K562 (cell line): ENCODE results near the gene ARHGEF25. TPM values are rescaled to one million over a fixed set of nuclear protein-coding genes. Genes with fewer than 3 reads are reported as not detected.

Experiments
- ARID1B ChIP-seq: fragments of 450-650 bp; IDR thresholded peaks from 2 replicates; pipeline ENCODE4 v1.6.1; 2016; ENCODE audit warnings: antibody characterized with exemption, mild to moderate bottlenecking, inconsistent platforms
- ASH1L ChIP-seq: fragments of 450-650 bp; IDR thresholded peaks from 2 replicates; pipeline ENCODE4 v1.6.1; 2018; ENCODE audit warnings: borderline replicate concordance, mild to moderate bottlenecking, low read depth; ENCODE audit not compliant: partially characterized antibody
- E2F3 ChIP-seq: fragments of 250-450 bp; sonication (Bioruptor Pico); IDR thresholded peaks from 2 replicates; pipeline ENCODE4 v1.4.0; 2020; ENCODE audit warnings: mild to moderate bottlenecking
- KLF1 ChIP-seq: fragments of 450-650 bp; IDR thresholded peaks from 2 replicates; pipeline ENCODE4 v1.6.1; 2016; ENCODE audit warnings: missing genetic modification characterization, missing compliant biosample characterization
- KLF13 ChIP-seq: fragments of 450-650 bp; IDR thresholded peaks from 2 replicates; pipeline ENCODE4 v1.6.1; 2016; ENCODE audit warnings: missing genetic modification characterization, low read depth, mild to moderate bottlenecking, missing compliant biosample characterization, moderate library complexity, borderline replicate concordance
- LARP7 ChIP-seq: fragments of 450-650 bp; IDR thresholded peaks from 2 replicates; pipeline ENCODE4 v1.6.1; 2016
- NFATC3 ChIP-seq: fragments of 450-650 bp; IDR thresholded peaks from 2 replicates; pipeline ENCODE4 v1.6.1; 2017; ENCODE audit warnings: mild to moderate bottlenecking
- SUPT5H ChIP-seq: fragments of 450-650 bp; IDR thresholded peaks from 2 replicates; pipeline ENCODE4 v1.6.1; 2016
- ZNF140 ChIP-seq: fragments of 250-450 bp; sonication (Bioruptor Pico); IDR thresholded peaks from 2 replicates; pipeline ENCODE4 v1.8.0; 2021; ENCODE audit warnings: moderate library complexity, mild to moderate bottlenecking, inconsistent platforms
- polyA plus RNA-seq, 8 experiments: library from polyadenylated mRNA; depleted of rRNA in 4 of 8; stranded (reverse) in 5 of 8; unstranded in 3 of 8; fragments of >200 nt; fragmentation: Nextera tagmentation in 2 of 8; fragmentation: Illumina TruSeq in 1 of 8; extraction: Ambion mirVana in 2 of 8; extraction: Trizol in 1 of 8; gene quantifications; 2 replicates each; pipeline versions ENCODE4 v1.2.1 to v1.2.3, GENCODE V29; 2011 to 2014; ENCODE audit warnings: inconsistent platforms in 1 of 8, missing spikeins in 1 of 8
- total RNA-seq, 7 experiments: library from RNA; depleted of rRNA in 6 of 7; stranded (reverse); fragments of >200 nt in 6 of 7; fragmentation: Illumina TruSeq in 2 of 7; extraction: Trizol in 2 of 7; gene quantifications; 2 replicates each; pipeline versions ENCODE4 v1.2.1 to v1.2.3, GENCODE V29; 2011 to 2021; ENCODE audit warnings: low replicate concordance in 1 of 7
- TF ChIP-seq, protein P1 (sequence below): sonication (generic); formaldehyde crosslinking; IDR thresholded peaks from 2 replicates; pipeline ENCODE4 v1.8.0; 2023; ENCODE audit warnings: mild to moderate bottlenecking, missing genetic modification reagents
- TF ChIP-seq, protein P2 (sequence below): sonication (generic); formaldehyde crosslinking; IDR thresholded peaks from 2 replicates; pipeline ENCODE4 v1.9.0; 2022; ENCODE audit warnings: mild to moderate bottlenecking, missing genetic modification reagents
- TF ChIP-seq, protein P3 (sequence below): fragments of 250-450 bp; sonication (Bioruptor Pico); IDR thresholded peaks from 2 replicates; pipeline ENCODE4 v1.5.0; 2020; ENCODE audit warnings: mild to moderate bottlenecking, borderline replicate concordance
- TF ChIP-seq, protein P4 (sequence below): fragments of 450-650 bp; IDR thresholded peaks from 2 replicates; pipeline ENCODE4 v1.6.1; 2016; ENCODE audit warnings: mild to moderate bottlenecking, moderate library complexity

Gene ARHGEF25
- total and polyA plus RNA-seq, 9 of the 15 experiments (the other 6 are each of a cell fraction or from before 2014, with no cell fraction given) = 0.13 to 17.3 (median 11.6) TPM

DNA sequence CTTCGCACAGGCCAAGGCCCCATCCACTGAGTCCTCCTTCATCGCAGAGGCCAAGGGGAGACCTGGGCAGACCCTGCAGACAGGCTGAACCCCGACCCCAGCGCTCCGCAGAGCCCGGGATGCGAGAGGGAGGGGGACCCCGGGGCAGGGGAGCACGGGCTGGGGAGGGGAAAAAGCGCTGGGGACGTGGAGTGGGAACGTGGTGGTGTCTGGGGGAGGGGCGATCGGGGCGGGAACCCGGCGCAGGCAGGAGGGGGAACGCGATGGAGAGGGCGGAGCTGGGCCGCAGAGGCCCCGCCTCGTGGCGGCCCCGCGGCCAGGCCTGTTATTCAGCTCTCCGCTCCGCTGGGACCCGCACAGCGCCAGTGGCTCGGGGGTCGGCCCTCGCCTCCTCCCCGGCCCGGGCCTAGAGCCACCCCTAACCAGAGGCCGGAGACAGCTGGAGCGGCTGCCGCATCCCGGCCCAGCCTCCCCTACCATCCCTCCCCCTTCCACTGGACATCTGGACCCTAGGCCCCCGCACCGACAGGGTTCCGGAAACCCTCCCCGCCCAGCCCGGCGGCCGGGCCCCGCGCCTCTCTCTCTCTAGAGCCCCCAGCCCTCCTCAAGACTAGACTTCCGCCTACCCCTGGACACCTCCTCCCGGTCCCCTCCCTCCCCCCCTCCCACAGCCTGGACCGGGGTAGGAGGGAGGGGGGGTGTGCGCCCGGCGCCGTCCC is at the start of gene ARHGEF25 (continued):
- TF ChIP-seq ARID1B (peak; percentile 10; the same call in 1 of the 2 replicates), SUPT5H (peak; percentile 78), KLF1 (tag) (no peak), E2F3 (CRISPR knock-in tag) (no peak), ZNF140 (no peak), ASH1L (no peak), NFATC3 (no peak), LARP7 (no peak), KLF13 (tag) (no peak)
- TF ChIP-seq, protein P1, sequence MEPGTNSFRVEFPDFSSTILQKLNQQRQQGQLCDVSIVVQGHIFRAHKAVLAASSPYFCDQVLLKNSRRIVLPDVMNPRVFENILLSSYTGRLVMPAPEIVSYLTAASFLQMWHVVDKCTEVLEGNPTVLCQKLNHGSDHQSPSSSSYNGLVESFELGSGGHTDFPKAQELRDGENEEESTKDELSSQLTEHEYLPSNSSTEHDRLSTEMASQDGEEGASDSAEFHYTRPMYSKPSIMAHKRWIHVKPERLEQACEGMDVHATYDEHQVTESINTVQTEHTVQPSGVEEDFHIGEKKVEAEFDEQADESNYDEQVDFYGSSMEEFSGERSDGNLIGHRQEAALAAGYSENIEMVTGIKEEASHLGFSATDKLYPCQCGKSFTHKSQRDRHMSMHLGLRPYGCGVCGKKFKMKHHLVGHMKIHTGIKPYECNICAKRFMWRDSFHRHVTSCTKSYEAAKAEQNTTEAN (CRISPR knock-in tag) = no peak
- TF ChIP-seq, protein P2, sequence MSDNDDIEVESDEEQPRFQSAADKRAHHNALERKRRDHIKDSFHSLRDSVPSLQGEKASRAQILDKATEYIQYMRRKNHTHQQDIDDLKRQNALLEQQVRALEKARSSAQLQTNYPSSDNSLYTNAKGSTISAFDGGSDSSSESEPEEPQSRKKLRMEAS (CRISPR knock-in tag) = 0 out of 2 replicates have a peak, but pooled peaks have one; percentile 34
- TF ChIP-seq, protein P3, sequence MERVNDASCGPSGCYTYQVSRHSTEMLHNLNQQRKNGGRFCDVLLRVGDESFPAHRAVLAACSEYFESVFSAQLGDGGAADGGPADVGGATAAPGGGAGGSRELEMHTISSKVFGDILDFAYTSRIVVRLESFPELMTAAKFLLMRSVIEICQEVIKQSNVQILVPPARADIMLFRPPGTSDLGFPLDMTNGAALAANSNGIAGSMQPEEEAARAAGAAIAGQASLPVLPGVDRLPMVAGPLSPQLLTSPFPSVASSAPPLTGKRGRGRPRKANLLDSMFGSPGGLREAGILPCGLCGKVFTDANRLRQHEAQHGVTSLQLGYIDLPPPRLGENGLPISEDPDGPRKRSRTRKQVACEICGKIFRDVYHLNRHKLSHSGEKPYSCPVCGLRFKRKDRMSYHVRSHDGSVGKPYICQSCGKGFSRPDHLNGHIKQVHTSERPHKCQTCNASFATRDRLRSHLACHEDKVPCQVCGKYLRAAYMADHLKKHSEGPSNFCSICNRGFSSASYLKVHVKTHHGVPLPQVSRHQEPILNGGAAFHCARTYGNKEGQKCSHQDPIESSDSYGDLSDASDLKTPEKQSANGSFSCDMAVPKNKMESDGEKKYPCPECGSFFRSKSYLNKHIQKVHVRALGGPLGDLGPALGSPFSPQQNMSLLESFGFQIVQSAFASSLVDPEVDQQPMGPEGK (CRISPR knock-in tag) = no peak
- TF ChIP-seq, protein P4, sequence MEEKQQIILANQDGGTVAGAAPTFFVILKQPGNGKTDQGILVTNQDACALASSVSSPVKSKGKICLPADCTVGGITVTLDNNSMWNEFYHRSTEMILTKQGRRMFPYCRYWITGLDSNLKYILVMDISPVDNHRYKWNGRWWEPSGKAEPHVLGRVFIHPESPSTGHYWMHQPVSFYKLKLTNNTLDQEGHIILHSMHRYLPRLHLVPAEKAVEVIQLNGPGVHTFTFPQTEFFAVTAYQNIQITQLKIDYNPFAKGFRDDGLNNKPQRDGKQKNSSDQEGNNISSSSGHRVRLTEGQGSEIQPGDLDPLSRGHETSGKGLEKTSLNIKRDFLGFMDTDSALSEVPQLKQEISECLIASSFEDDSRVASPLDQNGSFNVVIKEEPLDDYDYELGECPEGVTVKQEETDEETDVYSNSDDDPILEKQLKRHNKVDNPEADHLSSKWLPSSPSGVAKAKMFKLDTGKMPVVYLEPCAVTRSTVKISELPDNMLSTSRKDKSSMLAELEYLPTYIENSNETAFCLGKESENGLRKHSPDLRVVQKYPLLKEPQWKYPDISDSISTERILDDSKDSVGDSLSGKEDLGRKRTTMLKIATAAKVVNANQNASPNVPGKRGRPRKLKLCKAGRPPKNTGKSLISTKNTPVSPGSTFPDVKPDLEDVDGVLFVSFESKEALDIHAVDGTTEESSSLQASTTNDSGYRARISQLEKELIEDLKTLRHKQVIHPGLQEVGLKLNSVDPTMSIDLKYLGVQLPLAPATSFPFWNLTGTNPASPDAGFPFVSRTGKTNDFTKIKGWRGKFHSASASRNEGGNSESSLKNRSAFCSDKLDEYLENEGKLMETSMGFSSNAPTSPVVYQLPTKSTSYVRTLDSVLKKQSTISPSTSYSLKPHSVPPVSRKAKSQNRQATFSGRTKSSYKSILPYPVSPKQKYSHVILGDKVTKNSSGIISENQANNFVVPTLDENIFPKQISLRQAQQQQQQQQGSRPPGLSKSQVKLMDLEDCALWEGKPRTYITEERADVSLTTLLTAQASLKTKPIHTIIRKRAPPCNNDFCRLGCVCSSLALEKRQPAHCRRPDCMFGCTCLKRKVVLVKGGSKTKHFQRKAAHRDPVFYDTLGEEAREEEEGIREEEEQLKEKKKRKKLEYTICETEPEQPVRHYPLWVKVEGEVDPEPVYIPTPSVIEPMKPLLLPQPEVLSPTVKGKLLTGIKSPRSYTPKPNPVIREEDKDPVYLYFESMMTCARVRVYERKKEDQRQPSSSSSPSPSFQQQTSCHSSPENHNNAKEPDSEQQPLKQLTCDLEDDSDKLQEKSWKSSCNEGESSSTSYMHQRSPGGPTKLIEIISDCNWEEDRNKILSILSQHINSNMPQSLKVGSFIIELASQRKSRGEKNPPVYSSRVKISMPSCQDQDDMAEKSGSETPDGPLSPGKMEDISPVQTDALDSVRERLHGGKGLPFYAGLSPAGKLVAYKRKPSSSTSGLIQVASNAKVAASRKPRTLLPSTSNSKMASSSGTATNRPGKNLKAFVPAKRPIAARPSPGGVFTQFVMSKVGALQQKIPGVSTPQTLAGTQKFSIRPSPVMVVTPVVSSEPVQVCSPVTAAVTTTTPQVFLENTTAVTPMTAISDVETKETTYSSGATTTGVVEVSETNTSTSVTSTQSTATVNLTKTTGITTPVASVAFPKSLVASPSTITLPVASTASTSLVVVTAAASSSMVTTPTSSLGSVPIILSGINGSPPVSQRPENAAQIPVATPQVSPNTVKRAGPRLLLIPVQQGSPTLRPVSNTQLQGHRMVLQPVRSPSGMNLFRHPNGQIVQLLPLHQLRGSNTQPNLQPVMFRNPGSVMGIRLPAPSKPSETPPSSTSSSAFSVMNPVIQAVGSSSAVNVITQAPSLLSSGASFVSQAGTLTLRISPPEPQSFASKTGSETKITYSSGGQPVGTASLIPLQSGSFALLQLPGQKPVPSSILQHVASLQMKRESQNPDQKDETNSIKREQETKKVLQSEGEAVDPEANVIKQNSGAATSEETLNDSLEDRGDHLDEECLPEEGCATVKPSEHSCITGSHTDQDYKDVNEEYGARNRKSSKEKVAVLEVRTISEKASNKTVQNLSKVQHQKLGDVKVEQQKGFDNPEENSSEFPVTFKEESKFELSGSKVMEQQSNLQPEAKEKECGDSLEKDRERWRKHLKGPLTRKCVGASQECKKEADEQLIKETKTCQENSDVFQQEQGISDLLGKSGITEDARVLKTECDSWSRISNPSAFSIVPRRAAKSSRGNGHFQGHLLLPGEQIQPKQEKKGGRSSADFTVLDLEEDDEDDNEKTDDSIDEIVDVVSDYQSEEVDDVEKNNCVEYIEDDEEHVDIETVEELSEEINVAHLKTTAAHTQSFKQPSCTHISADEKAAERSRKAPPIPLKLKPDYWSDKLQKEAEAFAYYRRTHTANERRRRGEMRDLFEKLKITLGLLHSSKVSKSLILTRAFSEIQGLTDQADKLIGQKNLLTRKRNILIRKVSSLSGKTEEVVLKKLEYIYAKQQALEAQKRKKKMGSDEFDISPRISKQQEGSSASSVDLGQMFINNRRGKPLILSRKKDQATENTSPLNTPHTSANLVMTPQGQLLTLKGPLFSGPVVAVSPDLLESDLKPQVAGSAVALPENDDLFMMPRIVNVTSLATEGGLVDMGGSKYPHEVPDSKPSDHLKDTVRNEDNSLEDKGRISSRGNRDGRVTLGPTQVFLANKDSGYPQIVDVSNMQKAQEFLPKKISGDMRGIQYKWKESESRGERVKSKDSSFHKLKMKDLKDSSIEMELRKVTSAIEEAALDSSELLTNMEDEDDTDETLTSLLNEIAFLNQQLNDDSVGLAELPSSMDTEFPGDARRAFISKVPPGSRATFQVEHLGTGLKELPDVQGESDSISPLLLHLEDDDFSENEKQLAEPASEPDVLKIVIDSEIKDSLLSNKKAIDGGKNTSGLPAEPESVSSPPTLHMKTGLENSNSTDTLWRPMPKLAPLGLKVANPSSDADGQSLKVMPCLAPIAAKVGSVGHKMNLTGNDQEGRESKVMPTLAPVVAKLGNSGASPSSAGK = peak; percentile 50
